ENCODE data around the gene FAM53B. TPM values are rescaled to one million over a fixed set of nuclear protein-coding genes. Genes with fewer than 3 reads are reported as not detected.

FAM53B gene
- total RNA-seq, 2 experiments from 2014 or later: 56.6 to 58.5 TPM

GRCh38 chr10:124591123-124591495 lies 153.1 kb downstream of the FAM53B start:
- Histone ChIP-seq H3K4me3 (ENCODE audit: low read depth, low read length, poor library complexity, severe bottlenecking) (no peak overlapping the region), H3K4me1 (ENCODE audit: insufficient read depth, low read length, poor library complexity, severe bottlenecking) (peaks cover 8% of the 10 kb centered on the region), H3K9me2 (ENCODE audit: insufficient read depth, low read length) (no peaks in the 10 kb centered on the region), H3K9me3 (ENCODE audit: low read length) (no peaks in the 10 kb centered on the region), H3K36me3 (ENCODE audit: insufficient read depth, low read length) (no peaks in the 10 kb centered on the region), H3K79me2 (ENCODE audit: insufficient read depth, low read depth, low read length) (no peaks in the 10 kb centered on the region), H4K20me1 (ENCODE audit: insufficient read depth, low read length) (no peaks in the 10 kb centered on the region), H3K27ac (ENCODE audit: low read depth, low read length, poor library complexity, severe bottlenecking) (no peak overlapping the region), H2AFZ (ENCODE audit: low read length) (no peak overlapping the region), H3K4me2 (ENCODE audit: low read length) (no peak overlapping the region)
- no peak for TF ChIP-seq EZH2phosphoT487 (IDR thresholded peaks at IDR 0.05; ENCODE audit: borderline replicate concordance, low read depth, low read length)
- TF ChIP-seq CTCF (conservative IDR thresholded peaks at IDR 0.05; ENCODE audit: low read length): no peak
- POLR2A ChIA-PET: no interaction called here
- DNase-seq (ENCODE audit: low spot score): no peak
- CTCF ChIA-PET (ENCODE audit: unreplicated experiment): no interaction called here
- no TSS peak for BruUV-seq (replicated peaks)
- intact Hi-C loops (cut with micrococcal nuclease; ENCODE audit: unreplicated experiment): no loop called here

- intact Hi-C loops (cut with micrococcal nuclease; ENCODE audit: unreplicated experiment): no loop called here
- no TSS peak for BruUV-seq (replicated peaks)
- Histone ChIP-seq H3K9me3 (ENCODE audit: low read length) (no peaks in the 10 kb centered on the region), H3K27ac (ENCODE audit: low read depth, low read length, poor library complexity, severe bottlenecking) (no peak overlapping the region), H3K4me1 (ENCODE audit: insufficient read depth, low read length, poor library complexity, severe bottlenecking) (peaks cover 8% of the 10 kb centered on the region), H4K20me1 (ENCODE audit: insufficient read depth, low read length) (no peaks in the 10 kb centered on the region), H3K79me2 (ENCODE audit: insufficient read depth, low read depth, low read length) (no peaks in the 10 kb centered on the region), H2AFZ (ENCODE audit: low read length) (no peak overlapping the region), H3K9me2 (ENCODE audit: insufficient read depth, low read length) (no peaks in the 10 kb centered on the region), H3K4me2 (ENCODE audit: low read length) (no peak overlapping the region), H3K4me3 (ENCODE audit: low read depth, low read length, poor library complexity, severe bottlenecking) (no peak overlapping the region), H3K36me3 (ENCODE audit: insufficient read depth, low read length) (no peaks in the 10 kb centered on the region)
- no peak for DNase-seq (ENCODE audit: low spot score)
- ChIA-PET POLR2A (interaction anchor here (1.5 kb wide), 1 partner anchor 10 kb away, joined by 4 read pairs; no protein-coding TSS in a partner anchor), CTCF (ENCODE audit: unreplicated experiment) (no interaction called here)
- TF ChIP-seq CTCF (conservative IDR thresholded peaks at IDR 0.05; ENCODE audit: low read length): no peak
- TF ChIP-seq EZH2phosphoT487 (IDR thresholded peaks at IDR 0.05; ENCODE audit: borderline replicate concordance, low read depth, low read length): no peak
Measured at GRCh38 chr10:124590216-124591122, 153.7 kb downstream of the FAM53B start.

- H3K4me2 ChIP-seq (ENCODE audit: low read length): no peak overlapping the region
- no peak overlapping the region for H3K4me3 ChIP-seq (ENCODE audit: low read depth, low read length, poor library complexity, severe bottlenecking)
- no peak for DNase-seq (ENCODE audit: low spot score)
- intact Hi-C loops (cut with micrococcal nuclease; ENCODE audit: unreplicated experiment): no loop called here
- POLR2A ChIA-PET: interaction anchor here (1.5 kb wide), 1 partner anchor 11 kb away, joined by 4 read pairs; no protein-coding TSS in a partner anchor
- H3K79me2 ChIP-seq (ENCODE audit: insufficient read depth, low read depth, low read length): no peaks in the 10 kb centered on the region
- BruUV-seq (replicated peaks): no TSS peak
- CTCF ChIA-PET (ENCODE audit: unreplicated experiment): no interaction called here
- no peaks in the 10 kb centered on the region for H4K20me1 ChIP-seq (ENCODE audit: insufficient read depth, low read length)
- no peak overlapping the region for H2AFZ ChIP-seq (ENCODE audit: low read length)
- peaks cover 8% of the 10 kb centered on the region for H3K4me1 ChIP-seq (ENCODE audit: insufficient read depth, low read length, poor library complexity, severe bottlenecking)
- no peaks in the 10 kb centered on the region for H3K9me2 ChIP-seq (ENCODE audit: insufficient read depth, low read length)
- no peak overlapping the region for H3K27ac ChIP-seq (ENCODE audit: low read depth, low read length, poor library complexity, severe bottlenecking)
- H3K36me3 ChIP-seq (ENCODE audit: insufficient read depth, low read length): no peaks in the 10 kb centered on the region
- TF ChIP-seq EZH2phosphoT487 (IDR thresholded peaks at IDR 0.05; ENCODE audit: borderline replicate concordance, low read depth, low read length) (no peak), CTCF (conservative IDR thresholded peaks at IDR 0.05; ENCODE audit: low read length) (no peak)
- no peaks in the 10 kb centered on the region for H3K9me3 ChIP-seq (ENCODE audit: low read length)
Measured at GRCh38 chr10:124589491-124590041, 154.6 kb downstream of the FAM53B start.
